Stimulated activated CD4-positive, alpha-beta T cell treated with anti-CD3 and anti-CD28 coated beads, Interleukin-4, amount 100 ng/mL, for 1 hour (primary cell): ENCODE measurements around the gene PRDM16.

Experiments used
- DNase-seq: peaks from one replicate; pipeline ENCODE4 v3.0.0-alpha.2; 2020

The PRDM16 gene

DNA sequence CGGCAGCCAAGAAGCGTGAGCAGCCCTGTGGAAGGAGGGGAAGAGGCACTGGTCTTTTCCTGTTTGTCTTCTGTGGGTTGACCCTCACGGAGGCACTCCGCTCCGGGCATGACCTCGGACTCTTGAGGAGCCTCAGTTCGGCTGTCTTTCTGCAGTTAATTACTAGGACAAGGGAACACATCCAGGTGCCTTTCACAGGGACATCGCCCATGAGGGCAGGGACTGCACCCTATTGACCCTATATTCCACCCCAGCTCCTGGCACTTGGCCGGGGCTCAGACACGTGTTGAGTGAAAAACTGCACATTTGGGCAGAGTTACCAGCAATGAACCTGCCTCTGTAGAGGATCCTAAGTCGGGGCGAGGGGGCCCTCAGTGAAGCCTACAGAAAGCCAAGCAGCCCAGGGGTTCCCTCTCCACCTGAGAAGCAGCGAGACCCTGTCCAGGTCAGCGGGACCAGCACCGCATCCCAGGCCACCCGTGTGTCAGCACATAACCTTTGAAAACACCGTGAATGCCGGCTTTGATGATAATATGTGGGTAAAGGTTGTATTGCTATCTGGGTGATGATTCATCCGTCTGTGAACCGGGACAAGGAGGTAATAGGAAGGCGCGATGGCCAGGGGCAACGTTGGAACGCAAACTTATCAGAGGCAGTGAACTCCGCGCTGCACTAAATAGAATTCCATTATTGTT, 224.0 kb downstream of the PRDM16 start:
- DNase-seq: no peak

GRCh38 chr1:3293563-3294080, 224.6 kb downstream of the PRDM16 start:
- no peak for DNase-seq

DNA sequence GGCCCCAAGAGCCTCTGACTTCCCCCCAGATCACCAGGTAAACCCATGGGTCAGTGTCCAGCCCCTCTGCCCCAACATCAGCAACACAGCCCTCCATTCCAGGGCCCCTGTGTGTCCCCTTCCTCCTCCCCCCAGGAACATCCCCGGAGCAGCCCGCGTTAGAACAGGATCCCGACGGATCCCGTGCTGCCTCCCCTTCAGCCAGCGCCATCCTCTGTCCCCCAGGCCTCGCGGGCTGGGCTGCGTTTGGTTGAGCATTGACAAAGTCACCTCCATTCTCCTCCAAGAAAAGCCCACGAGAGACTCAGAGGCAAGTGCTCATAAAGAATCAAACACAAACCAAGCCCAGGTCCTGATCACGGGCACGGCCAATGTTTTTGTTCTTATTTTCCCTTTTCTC, 225.4 kb downstream of the PRDM16 start:
- DNase-seq: no peak

DNA sequence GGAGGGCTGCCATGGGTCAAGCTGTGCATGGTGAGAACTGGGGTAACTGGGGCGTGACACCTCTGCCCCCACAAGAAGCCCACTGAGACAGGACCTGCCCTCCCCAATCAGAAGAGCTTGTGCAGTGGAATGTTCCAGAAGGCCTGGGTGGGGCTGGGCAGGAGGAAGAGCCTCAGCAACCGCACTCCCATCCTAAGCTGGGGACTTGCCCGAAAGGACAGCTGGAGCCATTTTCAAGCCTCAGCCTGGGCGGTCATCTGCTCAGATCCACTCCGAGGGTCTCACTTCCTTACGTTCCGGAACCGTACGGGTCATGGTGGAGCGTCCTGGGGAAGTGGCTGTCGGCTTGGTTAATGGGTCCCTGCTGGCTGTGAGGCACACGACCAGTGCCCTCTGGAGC, 226.8 kb downstream of the PRDM16 start:
- DNase-seq: no peak

GRCh38 chr1:3296326-3296725, 227.3 kb downstream of the PRDM16 start:
- no peak for DNase-seq

GRCh38 chr1:3296826-3297225, 227.8 kb downstream of the PRDM16 start:
- DNase-seq: no peak

- no peak for DNase-seq
Observed at GRCh38 chr1:3297756-3298155, 228.8 kb downstream of the PRDM16 start.

DNA sequence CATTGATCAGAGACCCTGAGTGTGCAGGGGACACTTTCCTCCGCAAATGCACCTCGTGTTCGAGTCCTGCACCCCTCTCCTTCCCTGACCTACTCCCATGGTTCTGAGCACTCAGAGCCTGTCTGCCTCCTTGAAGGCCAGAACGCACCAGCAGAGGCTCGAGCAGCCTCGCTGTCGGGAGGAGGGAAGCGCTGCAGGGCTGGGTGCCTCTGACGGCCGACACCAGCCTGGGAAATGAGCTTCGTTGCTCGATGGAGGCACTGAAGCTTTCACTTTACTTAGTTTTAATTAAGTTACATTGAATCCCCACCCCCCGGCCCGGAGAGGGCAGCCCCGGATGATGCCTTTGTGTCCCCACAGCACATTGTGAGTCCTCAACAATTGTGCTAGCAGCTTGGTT, 229.2 kb downstream of the PRDM16 start:
- no peak for DNase-seq

- DNase-seq: no peak
Observed at GRCh38 chr1:3304246-3304645, 235.2 kb downstream of the PRDM16 start.

DNA sequence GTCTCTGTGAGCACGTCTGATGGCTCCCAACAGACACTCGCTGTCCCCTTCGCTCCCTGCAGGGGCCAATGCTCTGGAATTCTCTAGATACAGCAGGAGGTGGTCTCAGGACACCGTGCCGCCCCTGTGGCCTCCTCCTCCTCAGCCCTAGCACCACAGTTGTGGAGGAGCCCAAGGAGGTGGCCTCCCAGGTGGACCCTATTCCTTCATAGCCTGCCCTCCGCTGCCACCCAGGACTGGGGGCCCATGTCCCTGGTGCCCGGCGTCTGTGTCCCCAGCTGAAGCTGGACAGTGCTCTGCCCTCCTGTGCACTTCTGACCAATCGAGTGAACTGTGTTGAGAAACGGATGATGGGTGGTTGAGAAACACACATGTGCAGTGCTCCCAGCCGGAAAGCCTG, 235.7 kb downstream of the PRDM16 start:
- no peak for DNase-seq

GRCh38 chr1:3305156-3305555, 236.2 kb downstream of the PRDM16 start:
- DNase-seq: no peak

GRCh38 chr1:3306583-3307291, 237.7 kb downstream of the PRDM16 start:
- no peak for DNase-seq

GRCh38 chr1:3307359-3307758, 238.4 kb downstream of the PRDM16 start:
- DNase-seq: no peak

- no peak for DNase-seq
Observed at GRCh38 chr1:3308053-3308452, 239.1 kb downstream of the PRDM16 start.

- no peak for DNase-seq
Observed at GRCh38 chr1:3310718-3311400, 241.9 kb downstream of the PRDM16 start.

GRCh38 chr1:3311711-3312110, 242.7 kb downstream of the PRDM16 start:
- no peak for DNase-seq

- no peak for DNase-seq
Observed at GRCh38 chr1:3312310-3312897, 243.4 kb downstream of the PRDM16 start.

DNA sequence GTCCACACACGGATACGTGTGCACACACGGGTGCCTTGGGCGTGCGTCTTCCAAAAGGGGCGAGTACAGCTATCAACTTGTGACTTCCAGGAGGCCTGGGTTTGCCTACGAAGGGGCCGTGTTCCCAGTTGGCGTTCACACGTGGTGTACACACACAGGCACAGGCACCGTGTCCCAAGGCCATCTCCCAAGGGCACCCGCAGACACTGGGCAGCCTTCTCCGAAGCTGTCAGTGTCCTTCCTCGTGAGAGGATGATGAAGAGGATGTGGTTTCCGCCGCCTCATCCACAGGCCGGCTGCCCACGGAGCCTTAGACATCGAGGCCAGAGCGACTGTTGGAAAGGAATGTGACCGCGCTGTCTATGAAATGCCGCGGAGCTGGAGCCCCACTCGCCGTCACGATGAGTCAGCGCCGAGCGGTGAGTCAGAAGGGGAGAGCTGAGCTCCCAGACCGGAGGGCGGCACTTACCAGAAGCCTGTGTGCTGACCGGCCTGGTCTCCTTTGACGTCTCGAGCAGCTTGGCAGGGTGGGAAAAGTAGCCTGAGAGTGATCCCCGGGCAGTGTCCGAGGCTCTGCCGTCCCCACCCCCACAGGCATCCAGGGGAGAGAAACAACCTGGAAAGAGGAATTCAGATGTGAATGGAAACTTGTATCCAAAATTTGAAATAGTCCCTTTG, 244.0 kb downstream of the PRDM16 start:
- DNase-seq: peak; percentile 65

GRCh38 chr1:3313576-3313950, 244.6 kb downstream of the PRDM16 start:
- no peak for DNase-seq

GRCh38 chr1:3314491-3315381, 245.7 kb downstream of the PRDM16 start:
- DNase-seq: no peak

- DNase-seq: no peak
Observed at GRCh38 chr1:3315399-3316339, 246.7 kb downstream of the PRDM16 start.
